Ramos (cell line): ENCODE results near the gene NOL8.

Source experiments
- in situ Hi-C: fragments of 300-500 bp; cut with MboI; formaldehyde crosslinking; loops from one replicate; pipeline ENCODE4 v1.14.3; 2022; ENCODE audit warnings: low sequenced_read_pairs; ENCODE audit not compliant: unreplicated experiment

NOL8 gene

DNA sequence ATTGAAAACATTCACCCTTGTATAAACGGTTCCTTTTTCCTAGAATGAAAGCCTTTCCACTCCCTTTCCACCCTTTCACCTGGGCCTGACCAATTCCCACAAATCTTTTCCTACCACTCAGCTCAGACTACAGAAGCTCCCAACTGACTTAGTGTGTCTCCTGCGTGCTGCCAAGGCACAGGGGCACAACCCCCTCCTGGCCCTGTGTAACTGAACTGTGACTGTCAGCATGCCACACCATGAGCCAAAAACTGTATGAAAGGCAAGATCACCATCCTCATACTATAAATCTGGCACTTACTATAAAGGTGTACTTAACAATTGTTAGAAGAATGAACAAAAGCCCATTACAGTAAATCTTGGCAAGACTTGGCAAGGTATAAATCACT is 11.5 kb downstream of the NOL8 start:
- in situ Hi-C loops = loop anchor here (25.0 kb wide), 1 partner anchor 324 kb away; no protein-coding TSS in a partner anchor

DNA sequence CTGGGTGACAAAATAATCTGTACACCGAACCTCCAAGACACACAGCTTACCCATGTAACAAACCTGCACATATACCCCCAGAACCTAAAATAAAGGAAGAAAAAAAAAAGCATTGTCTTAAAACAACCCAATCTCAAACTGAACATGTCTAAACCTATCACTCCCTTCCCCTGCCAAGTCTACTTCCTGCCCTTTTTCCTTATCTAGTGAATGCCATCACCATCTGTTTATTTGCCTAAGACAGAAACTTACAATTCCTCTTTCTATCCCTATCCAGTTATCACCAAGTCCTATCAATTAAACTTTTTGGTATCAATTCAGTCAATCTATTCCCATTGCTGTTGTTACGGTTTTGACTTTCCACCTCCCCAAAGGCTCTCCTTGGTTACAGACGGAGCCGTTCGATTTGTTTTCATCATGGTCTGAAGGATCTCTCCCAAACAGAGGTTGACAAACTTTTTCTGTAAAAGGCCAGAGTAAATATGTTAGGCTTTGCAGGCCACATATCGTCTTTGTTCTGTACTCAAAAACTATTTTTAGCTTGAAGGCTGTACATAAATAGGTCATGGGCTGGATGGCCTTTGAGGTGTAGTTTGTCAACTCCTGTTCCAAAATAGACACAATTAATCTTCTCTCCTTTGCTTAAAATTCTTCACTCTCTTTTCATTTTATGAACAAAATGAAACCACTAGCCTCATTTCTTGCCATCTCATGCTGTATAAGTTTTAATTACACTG is 12.1 kb downstream of the NOL8 start:
- in situ Hi-C loops = loop anchor here (25.0 kb wide), 1 partner anchor 324 kb away; no protein-coding TSS in a partner anchor

DNA sequence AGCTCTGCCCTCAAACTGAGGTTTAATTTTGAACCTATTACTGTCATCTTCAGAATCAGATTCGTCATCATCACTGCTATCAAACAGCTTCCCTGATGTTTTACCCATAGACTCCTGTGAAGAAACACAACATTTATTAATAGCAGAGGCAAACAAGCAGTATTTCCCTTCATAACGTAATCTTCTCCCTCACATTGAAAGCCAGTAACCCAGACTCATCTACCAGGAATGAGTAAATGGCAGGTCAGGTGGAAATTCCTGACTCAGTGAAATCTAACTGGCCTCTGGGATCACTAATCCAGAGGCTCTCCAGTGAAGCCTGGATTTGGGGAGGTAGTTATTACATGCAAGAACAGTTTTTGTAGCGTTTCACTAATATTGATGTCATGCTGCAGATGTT is 14.6 kb downstream of the NOL8 start:
- in situ Hi-C loops = loop anchor here (25.0 kb wide), 1 partner anchor 327 kb away; no protein-coding TSS in a partner anchor

GRCh38 chr9:92308893-92309292 is 16.3 kb downstream of the NOL8 start:
- in situ Hi-C loops = loop anchor here (25.0 kb wide), 1 partner anchor 328 kb away; no protein-coding TSS in a partner anchor

GRCh38 chr9:92300936-92301335 is 24.2 kb downstream of the NOL8 start:
- in situ Hi-C loops = loop anchor here (25.0 kb wide), 1 partner anchor 336 kb away; no protein-coding TSS in a partner anchor

- in situ Hi-C loops = no loop called here
These were observed 26.0 kb downstream of the NOL8 start for GRCh38 chr9:92299116-92299515.

DNA sequence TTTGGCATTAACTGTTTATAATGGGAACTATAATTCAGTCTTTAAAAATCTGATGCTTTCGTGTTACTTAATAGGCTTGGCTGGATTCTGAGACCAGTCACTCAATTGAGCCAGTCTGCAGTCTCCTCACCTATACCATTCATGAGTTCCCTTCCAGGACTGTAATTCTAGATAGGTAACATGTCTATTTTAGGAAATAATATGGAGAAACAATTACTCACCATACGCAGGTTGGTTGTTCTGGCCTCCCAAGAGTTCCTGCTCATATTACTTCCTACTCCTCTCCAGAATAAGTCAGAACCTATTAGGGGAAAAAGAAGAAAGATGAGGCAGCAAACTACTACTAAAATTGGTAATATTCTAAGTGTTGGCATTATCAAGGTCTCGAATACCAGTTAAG is 27.1 kb downstream of the NOL8 start:
- in situ Hi-C loops = no loop called here

DNA sequence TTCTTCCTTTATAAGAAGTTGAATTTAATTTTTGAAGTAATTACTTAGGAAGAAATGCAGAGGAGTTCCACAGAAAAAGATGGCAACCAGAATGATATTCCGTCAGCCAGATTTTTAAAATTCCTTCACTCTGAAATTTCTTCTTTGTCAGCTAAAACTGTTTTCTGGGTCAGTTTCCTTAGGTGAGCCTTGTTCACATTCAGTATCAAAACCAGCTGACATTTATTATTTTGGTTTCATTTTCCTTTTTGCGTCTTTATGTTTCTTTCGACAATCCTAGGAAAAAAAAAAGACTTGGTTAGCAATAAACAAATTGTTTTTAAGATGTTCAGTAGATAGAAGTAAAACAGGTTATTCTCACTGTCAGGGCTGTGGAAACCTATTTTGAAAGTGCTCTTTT is 27.5 kb downstream of the NOL8 start:
- in situ Hi-C loops = no loop called here

DNA sequence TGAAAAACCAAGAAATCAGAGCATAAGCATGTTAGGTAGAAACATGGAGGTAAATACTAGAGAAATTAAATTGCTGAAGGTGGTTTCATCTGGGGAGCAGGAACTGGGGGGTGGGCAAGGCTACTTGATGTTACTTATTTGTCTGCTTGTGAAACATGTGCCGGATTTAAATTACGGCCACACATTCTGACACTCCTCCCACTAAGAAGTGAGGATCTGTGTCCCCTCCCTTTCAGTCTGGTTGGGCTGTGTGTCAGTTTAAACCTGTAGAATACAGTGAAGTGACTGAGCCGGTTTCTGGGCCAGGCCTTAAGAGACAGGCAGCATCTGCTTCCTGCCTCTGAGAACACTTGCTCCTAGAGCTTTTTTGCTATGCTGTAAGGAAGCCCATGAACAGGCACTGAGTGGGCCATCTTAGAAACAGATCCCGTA is 29.3 kb downstream of the NOL8 start:
- in situ Hi-C loops = no loop called here

- in situ Hi-C loops = no loop called here
These were observed 29.8 kb downstream of the NOL8 start for GRCh38 chr9:92295240-92295790.

- in situ Hi-C loops = loop anchor here (5.0 kb wide), 1 partner anchor 33 kb away; the partner anchor contains the start of genes CENPP and NOL8
These were observed 30.9 kb downstream of the NOL8 start for GRCh38 chr9:92294297-92294676.

GRCh38 chr9:92293452-92294296 is 31.5 kb downstream of the NOL8 start, which contains the start of gene IARS1:
Gene IARS1 (minus strand): TSS chr9:92293697. CDS start chr9:92289419, 4,278 bp downstream.
- in situ Hi-C loops = loop anchor here (5.0 kb wide), 1 partner anchor 34 kb away; the partner anchor contains the start of genes CENPP and NOL8

DNA sequence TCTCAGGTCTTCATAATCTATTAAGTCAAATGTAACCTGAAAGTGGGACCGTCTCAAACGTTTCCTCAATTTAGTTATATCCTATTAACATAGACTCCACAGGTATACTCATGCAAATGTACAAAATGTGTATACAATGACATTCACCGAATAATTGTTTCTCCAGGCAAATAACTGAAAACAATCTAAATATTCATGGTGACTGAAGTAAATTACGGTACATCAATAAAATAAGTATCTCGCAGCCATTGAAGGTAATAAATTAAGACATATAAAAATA is 32.1 kb downstream of the NOL8 start:
- in situ Hi-C loops = loop anchor here (5.0 kb wide), 1 partner anchor 34 kb away; the partner anchor contains the start of genes CENPP and NOL8

GRCh38 chr9:92292338-92293074 is 32.6 kb downstream of the NOL8 start:
- in situ Hi-C loops = loop anchor here (5.0 kb wide), 1 partner anchor 35 kb away; the partner anchor contains the start of genes CENPP and NOL8

DNA sequence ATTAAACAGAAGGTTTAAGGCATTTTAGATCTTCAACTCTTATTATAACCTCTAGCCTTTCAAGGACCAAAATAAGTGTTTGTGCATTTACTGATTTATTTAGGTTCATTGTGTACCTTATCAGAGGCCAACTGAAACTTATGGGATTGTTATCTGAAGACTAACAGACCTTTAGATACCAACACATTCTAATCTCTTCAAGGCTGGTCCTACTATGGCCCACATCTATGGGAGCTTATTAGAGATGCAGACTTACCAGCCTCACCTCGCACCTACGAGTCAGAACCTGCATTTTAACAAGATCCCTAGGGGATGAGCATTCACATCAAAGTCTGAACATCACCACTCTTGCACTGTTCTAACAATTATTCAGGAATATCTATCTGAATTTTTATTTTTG is 33.6 kb downstream of the NOL8 start:
- in situ Hi-C loops = loop anchor here (5.0 kb wide), 1 partner anchor 36 kb away; the partner anchor contains the start of genes CENPP and NOL8

- in situ Hi-C loops = loop anchor here (5.0 kb wide), 1 partner anchor 36 kb away; the partner anchor contains the start of genes CENPP and NOL8
These were observed 34.2 kb downstream of the NOL8 start for GRCh38 chr9:92290785-92291429.

DNA sequence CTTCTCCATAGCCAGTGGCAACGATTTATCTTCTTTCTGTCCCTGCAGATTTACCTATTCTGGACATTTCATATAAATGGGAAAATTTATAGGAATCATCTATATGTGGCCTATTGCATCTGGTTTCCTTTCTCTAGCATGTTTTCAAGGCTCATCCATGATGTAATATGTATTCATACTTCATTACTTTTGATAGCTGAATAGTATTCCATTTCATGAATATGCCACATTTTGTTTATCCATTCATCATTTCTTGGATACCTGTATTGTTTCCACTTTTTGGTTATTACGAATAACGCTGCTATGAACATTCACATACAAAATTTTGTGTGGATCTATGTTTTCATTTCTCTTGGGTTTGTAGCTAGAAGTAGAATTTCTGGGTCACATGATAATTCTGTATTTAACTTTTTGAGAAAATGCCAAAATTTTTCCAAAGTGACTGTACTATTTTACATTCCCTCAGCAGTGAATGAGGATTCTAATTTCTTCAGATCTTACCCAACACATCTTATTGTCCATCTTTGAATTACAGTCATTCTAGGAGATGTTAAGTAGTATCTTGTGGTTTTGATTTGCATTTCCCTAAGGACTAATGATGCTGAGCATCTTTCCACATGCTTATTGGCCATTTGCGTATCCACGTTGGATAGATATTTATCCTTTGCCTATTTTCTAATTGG is 35.3 kb downstream of the NOL8 start:
- in situ Hi-C loops = loop anchor here (5.0 kb wide), 1 partner anchor 37 kb away; the partner anchor contains the start of genes CENPP and NOL8

- in situ Hi-C loops = no loop called here
These were observed 45.8 kb downstream of the NOL8 start for GRCh38 chr9:92279302-92279701.

- in situ Hi-C loops = no loop called here
These were observed 47.0 kb downstream of the NOL8 start for GRCh38 chr9:92278110-92278509.
